Right renal cortex interstitium (tissue), 3 donors: ENCODE results near the gene TMSB4X. TPM values are rescaled to one million over a fixed set of nuclear protein-coding genes. Genes with fewer than 3 reads are reported as not detected.
"Not testable (repeated sequence)": the region's sequence is repeated elsewhere in the genome, so short reads cannot be mapped to it uniquely, and the experiment has no call there.

Experiments used
- DNase-seq, 3 donors: peaks; one replicate each; pipeline ENCODE4 v3.0.0-alpha.2; 2013; ENCODE audit warnings: low read depth in 3 of 3, low spot score in 2 of 3
- polyA plus RNA-seq, 3 donors: library from polyadenylated mRNA; unstranded; fragments of 120-200 nt; gene quantifications; one replicate each; pipeline ENCODE4 v1.2.1, GENCODE V29; 2013; ENCODE audit not compliant: insufficient read length in 3 of 3

Gene TMSB4X
- polyA plus RNA-seq, 3 donors: 3,217 to 3,702 (median 3,469) TPM

GRCh38 chrX:12974305-12974795 lies 560 bp upstream of the TMSB4X start:
- no peak for DNase-seq

- DNase-seq: no peak
Measured at GRCh38 chrX:12975670-12975965, 708 bp downstream of the TMSB4X start.

GRCh38 chrX:12975991-12976558 lies 1.2 kb downstream of the TMSB4X start:
- no peak for DNase-seq

- DNase-seq: not testable (repeated sequence)
Measured at GRCh38 chrX:12976819-12977732, 2.2 kb downstream of the TMSB4X start.

GRCh38 chrX:12977761-12978204 lies 2.9 kb downstream of the TMSB4X start:
- no peak for DNase-seq

- no peak for DNase-seq
Measured at GRCh38 chrX:12978205-12979025, 3.5 kb downstream of the TMSB4X start.

GRCh38 chrX:12979026-12979607 lies 4.2 kb downstream of the TMSB4X start:
- no peak for DNase-seq

GRCh38 chrX:12979616-12980015 lies 4.7 kb downstream of the TMSB4X start:
- DNase-seq: no peak

GRCh38 chrX:12980039-12980438 lies 5.1 kb downstream of the TMSB4X start:
- not testable (repeated sequence) for DNase-seq

- DNase-seq: no peak
Measured at GRCh38 chrX:12981880-12982279, 7.0 kb downstream of the TMSB4X start.

- DNase-seq: no peak
Measured at GRCh38 chrX:12984603-12985319, 9.9 kb downstream of the TMSB4X start.

- DNase-seq: no peak
Measured at GRCh38 chrX:12985331-12985730, 10.4 kb downstream of the TMSB4X start.

- no peak for DNase-seq
Measured at GRCh38 chrX:12986164-12986779, 11.4 kb downstream of the TMSB4X start.

- no peak for DNase-seq
Measured at GRCh38 chrX:12986886-12987285, 12.0 kb downstream of the TMSB4X start.

- no peak for DNase-seq
Measured at GRCh38 chrX:12987340-12987739, 12.4 kb downstream of the TMSB4X start.

- no peak for DNase-seq
Measured at GRCh38 chrX:12987900-12988594, 13.1 kb downstream of the TMSB4X start.

- no peak for DNase-seq
Measured at GRCh38 chrX:12988797-12989196, 13.9 kb downstream of the TMSB4X start.

GRCh38 chrX:12989461-12989860 lies 14.6 kb downstream of the TMSB4X start:
- no peak for DNase-seq

GRCh38 chrX:12991575-12991974 lies 16.7 kb downstream of the TMSB4X start:
- DNase-seq: no peak
